ENCODE data around the gene RPRD2. TPM values are rescaled to one million over a fixed set of nuclear protein-coding genes. Genes with fewer than 3 reads are reported as not detected.

The RPRD2 gene
- polyA plus RNA-seq, 1 donor from 2014 or later = 8.6 TPM

GRCh38 chr1:150320667-150320978 is 43.3 kb upstream of the RPRD2 start:
- no peak for TF ChIP-seq CTCF (IDR thresholded peaks at IDR 0.05; ENCODE audit: poor library complexity, severe bottlenecking)
- TF ChIP-seq EP300 (conservative IDR thresholded peaks at IDR 0.05; ENCODE audit: poor library complexity, severe bottlenecking) = no peak
- no peak for TF ChIP-seq REST (IDR thresholded peaks at IDR 0.05; ENCODE audit: borderline replicate concordance)
- no peak for TF ChIP-seq SMC3 (conservative IDR thresholded peaks at IDR 0.05; ENCODE audit: poor library complexity)
- TF ChIP-seq TAF1 (IDR thresholded peaks at IDR 0.05; ENCODE audit: low read depth) = no peak
- TF ChIP-seq EZH2 (IDR thresholded peaks at IDR 0.05; ENCODE audit: borderline replicate concordance, insufficient read depth, low read length, poor library complexity, severe bottlenecking) = no peak
- TF ChIP-seq MXI1 (conservative IDR thresholded peaks at IDR 0.05; ENCODE audit: poor library complexity, severe bottlenecking) = no peak
- TF ChIP-seq POLR2AphosphoS5 (IDR thresholded peaks at IDR 0.05) = no peak
- TF ChIP-seq RAD21 (conservative IDR thresholded peaks at IDR 0.05) = no peak
- no peaks in the 10 kb centered on the region for H3K9me3 ChIP-seq (ENCODE audit: low read length)
- H3K4me3 ChIP-seq (ENCODE audit: low read length) = peak overlapping the region; percentile 75
- no peak overlapping the region for H3K27ac ChIP-seq (ENCODE audit: low read length)
- H2AFZ ChIP-seq (ENCODE audit: low read depth, low read length) = no peak overlapping the region
- H3K79me2 ChIP-seq (replicated peaks; ENCODE audit: insufficient read depth, low read length) = peaks cover 26% of the 10 kb centered on the region
- H3K9me2 ChIP-seq (ENCODE audit: insufficient read depth, low read length) = no peaks in the 10 kb centered on the region
- H3K27me3 ChIP-seq (ENCODE audit: insufficient read depth, low read depth, low read length) = no peaks in the 10 kb centered on the region
- H3K4me2 ChIP-seq (ENCODE audit: low read length) = no peak overlapping the region
- peaks cover 6% of the 10 kb centered on the region for H3K36me3 ChIP-seq (ENCODE audit: insufficient read depth, low read length)
- no peaks in the 10 kb centered on the region for H4K20me1 ChIP-seq (ENCODE audit: insufficient read depth)
- H3F3A ChIP-seq (ENCODE audit: insufficient read depth, low read length, poor library complexity, severe bottlenecking) = no peaks in the 10 kb centered on the region
- no peak overlapping the region for H3K9ac ChIP-seq (ENCODE audit: low read length)

DNA sequence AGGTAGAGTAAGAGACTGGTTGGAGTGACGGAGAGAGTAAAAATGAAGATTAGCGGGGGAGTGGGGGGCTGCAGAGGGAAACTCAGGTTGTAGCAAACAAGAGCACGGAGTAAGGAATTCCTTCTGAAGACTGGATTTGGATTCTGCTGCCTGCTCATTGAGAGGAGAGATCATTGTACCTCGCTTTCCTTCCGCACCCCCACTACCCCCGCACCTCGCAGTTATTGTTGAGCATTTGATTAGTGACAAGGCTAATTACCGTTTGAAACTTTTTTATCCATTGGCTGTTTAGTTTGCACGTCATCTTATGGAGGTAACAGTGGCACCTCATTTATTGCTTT is 42.2 kb upstream of the RPRD2 start:
- H3K27ac ChIP-seq (ENCODE audit: low read length) = peak overlapping the region; percentile 84
- peaks cover 26% of the 10 kb centered on the region for H3K79me2 ChIP-seq (replicated peaks; ENCODE audit: insufficient read depth, low read length)
- TF ChIP-seq EZH2 (IDR thresholded peaks at IDR 0.05; ENCODE audit: borderline replicate concordance, insufficient read depth, low read length, poor library complexity, severe bottlenecking) = no peak
- TF ChIP-seq EP300 (conservative IDR thresholded peaks at IDR 0.05; ENCODE audit: poor library complexity, severe bottlenecking) = peak; percentile 2
- H4K20me1 ChIP-seq (ENCODE audit: insufficient read depth) = no peaks in the 10 kb centered on the region
- H3K4me2 ChIP-seq (ENCODE audit: low read length) = peak overlapping the region; percentile 75
- H3K9me3 ChIP-seq (ENCODE audit: low read length) = no peaks in the 10 kb centered on the region
- H3F3A ChIP-seq (ENCODE audit: insufficient read depth, low read length, poor library complexity, severe bottlenecking) = no peaks in the 10 kb centered on the region
- no peaks in the 10 kb centered on the region for H3K9me2 ChIP-seq (ENCODE audit: insufficient read depth, low read length)
- peaks cover 8% of the 10 kb centered on the region for H3K36me3 ChIP-seq (ENCODE audit: insufficient read depth, low read length)
- no peaks in the 10 kb centered on the region for H3K27me3 ChIP-seq (ENCODE audit: insufficient read depth, low read depth, low read length)
- H3K9ac ChIP-seq (ENCODE audit: low read length) = peak overlapping the region; percentile 77
- H3K4me3 ChIP-seq (ENCODE audit: low read length) = peak overlapping the region; percentile 75
- H2AFZ ChIP-seq (ENCODE audit: low read depth, low read length) = peak overlapping the region; percentile 43

DNA sequence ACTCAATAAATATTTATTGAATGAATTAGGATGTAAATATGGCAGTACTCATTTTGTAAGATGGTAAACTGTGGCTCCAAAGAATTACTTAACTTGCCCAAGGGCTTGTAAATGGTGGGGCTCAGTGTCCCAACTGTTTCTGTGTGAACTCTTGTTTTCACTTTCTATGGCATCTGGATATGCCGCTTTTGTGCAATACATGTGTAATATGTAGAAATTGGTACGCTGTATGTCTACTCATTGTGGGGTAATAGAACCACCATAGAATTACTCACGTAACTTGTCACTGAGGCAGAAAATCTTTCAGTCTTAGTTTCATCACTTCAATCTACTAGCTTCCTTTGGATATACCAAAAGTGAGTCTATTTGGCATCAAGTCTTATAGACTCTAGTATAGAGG is 41.6 kb upstream of the RPRD2 start:
- H3K27ac ChIP-seq (ENCODE audit: low read length) = peak overlapping the region; percentile 84
- H3K9ac ChIP-seq (ENCODE audit: low read length) = peak overlapping the region; percentile 77
- H3K9me3 ChIP-seq (ENCODE audit: low read length) = no peaks in the 10 kb centered on the region
- peak overlapping the region; percentile 43 for H2AFZ ChIP-seq (ENCODE audit: low read depth, low read length)
- H3K79me2 ChIP-seq (replicated peaks; ENCODE audit: insufficient read depth, low read length) = peaks cover 26% of the 10 kb centered on the region
- H3K9me2 ChIP-seq (ENCODE audit: insufficient read depth, low read length) = no peaks in the 10 kb centered on the region
- H3K4me2 ChIP-seq (ENCODE audit: low read length) = peak overlapping the region; percentile 75
- no peaks in the 10 kb centered on the region for H3K27me3 ChIP-seq (ENCODE audit: insufficient read depth, low read depth, low read length)
- H3F3A ChIP-seq (ENCODE audit: insufficient read depth, low read length, poor library complexity, severe bottlenecking) = no peaks in the 10 kb centered on the region
- no peaks in the 10 kb centered on the region for H4K20me1 ChIP-seq (ENCODE audit: insufficient read depth)
- TF ChIP-seq CTCF (IDR thresholded peaks at IDR 0.05; ENCODE audit: poor library complexity, severe bottlenecking) (no peak), EP300 (conservative IDR thresholded peaks at IDR 0.05; ENCODE audit: poor library complexity, severe bottlenecking) (no peak), SMC3 (conservative IDR thresholded peaks at IDR 0.05; ENCODE audit: poor library complexity) (no peak)
- H3K36me3 ChIP-seq (ENCODE audit: insufficient read depth, low read length) = peaks cover 8% of the 10 kb centered on the region
- H3K4me3 ChIP-seq (ENCODE audit: low read length) = peak overlapping the region; percentile 75
